Mesothelial cell of epicardium (in vitro differentiated cells): Measurements from ENCODE around the gene WDR18. TPM values are rescaled to one million over a fixed set of nuclear protein-coding genes. Genes with fewer than 3 reads are reported as not detected.

ENCODE experiments used
- DNase-seq, 2 experiments: peaks; one replicate each; pipeline ENCODE4 v3.0.0; 2021; ENCODE audit warnings: low spot score in 2 of 2; ENCODE audit not compliant: unreplicated experiment in 2 of 2
- H3K27ac Mint-ChIP-seq: 2 replicates; pipeline ENCODE4 v1.8.0; 2021; ENCODE audit warnings: mixed read lengths
- H3K27me3 Mint-ChIP-seq: 2 replicates; pipeline ENCODE4 v1.8.0; 2021; ENCODE audit warnings: low read depth, mixed read lengths
- H3K36me3 Mint-ChIP-seq: 2 replicates; pipeline ENCODE4 v1.8.0; 2021; ENCODE audit warnings: mixed read lengths
- H3K4me1 Mint-ChIP-seq: 2 replicates; pipeline ENCODE4 v1.8.0; 2021; ENCODE audit warnings: mixed read lengths
- H3K4me3 Mint-ChIP-seq: 2 replicates; pipeline ENCODE4 v1.8.0; 2021; ENCODE audit warnings: mild to moderate bottlenecking, moderate library complexity, mixed read lengths
- H3K9me3 Mint-ChIP-seq: 2 replicates; pipeline ENCODE4 v1.8.0; 2021; ENCODE audit warnings: mixed read lengths
- CTCF ChIP-seq: fragments of 200-600 bp; sonication (generic); IDR thresholded peaks from one replicate; pipeline ENCODE4 v1.5.0; 2021; ENCODE audit warnings: antibody characterized with exemption; ENCODE audit not compliant: unreplicated experiment
- total RNA-seq: library from RNA; stranded (reverse); gene quantifications from 3 replicates; pipeline ENCODE4 v1.2.1, GENCODE V29; 2021

The WDR18 gene
- total RNA-seq, 1 donor from 2014 or later, result 65.2 TPM

GRCh38 chr19:990119-990571 lies 6.0 kb downstream of the WDR18 start:
- no peak overlapping the region for H3K4me3 Mint-ChIP-seq
- peak in 1 of 2 experiments; percentile 21 for DNase-seq
- TF ChIP-seq CTCF, result no peak
- H3K27ac Mint-ChIP-seq, result no peak overlapping the region
- H3K36me3 Mint-ChIP-seq, result peaks cover 15% of the 10 kb centered on the region
- H3K27me3 Mint-ChIP-seq, result no peaks in the 10 kb centered on the region
- no peaks in the 10 kb centered on the region for H3K9me3 Mint-ChIP-seq
- H3K4me1 Mint-ChIP-seq, result no peaks in the 10 kb centered on the region

- Mint-ChIP-seq H3K9me3 (no peaks in the 10 kb centered on the region), H3K27me3 (peaks cover 4% of the 10 kb centered on the region), H3K36me3 (peaks cover 15% of the 10 kb centered on the region), H3K4me3 (no peak overlapping the region), H3K27ac (no peak overlapping the region), H3K4me1 (no peaks in the 10 kb centered on the region)
- no peak for DNase-seq
- no peak for TF ChIP-seq CTCF
Observed at GRCh38 chr19:990746-991145, 6.6 kb downstream of the WDR18 start.

- H3K4me1 Mint-ChIP-seq, result peaks cover 2% of the 10 kb centered on the region
- H3K27me3 Mint-ChIP-seq, result peaks cover 9% of the 10 kb centered on the region
- no peak for TF ChIP-seq CTCF
- no peak overlapping the region for H3K4me3 Mint-ChIP-seq
- DNase-seq, result peak in 1 of 2 experiments; percentile 21
- no peaks in the 10 kb centered on the region for H3K9me3 Mint-ChIP-seq
- H3K36me3 Mint-ChIP-seq, result peaks cover 15% of the 10 kb centered on the region
- H3K27ac Mint-ChIP-seq, result no peak overlapping the region
Observed at GRCh38 chr19:991174-991931, 7.2 kb downstream of the WDR18 start.

GRCh38 chr19:991932-992669 lies 8.0 kb downstream of the WDR18 start:
- H3K4me3 Mint-ChIP-seq, result no peak overlapping the region
- peaks cover 17% of the 10 kb centered on the region for H3K27me3 Mint-ChIP-seq
- H3K27ac Mint-ChIP-seq, result no peak overlapping the region
- no peaks in the 10 kb centered on the region for H3K9me3 Mint-ChIP-seq
- no peak for DNase-seq
- H3K36me3 Mint-ChIP-seq, result peaks cover 10% of the 10 kb centered on the region
- TF ChIP-seq CTCF, result no peak
- peaks cover 6% of the 10 kb centered on the region for H3K4me1 Mint-ChIP-seq

GRCh38 chr19:992670-993055 lies 8.5 kb downstream of the WDR18 start:
- Mint-ChIP-seq H3K4me3 (no peak overlapping the region), H3K36me3 (peaks cover 10% of the 10 kb centered on the region), H3K9me3 (no peaks in the 10 kb centered on the region), H3K27ac (no peak overlapping the region), H3K27me3 (peaks cover 23% of the 10 kb centered on the region), H3K4me1 (peaks cover 6% of the 10 kb centered on the region)
- DNase-seq, result no peak
- TF ChIP-seq CTCF, result no peak
